Nephron (organoid): ENCODE data around the gene TFAM.

Experiments used
- H3K27ac Mint-ChIP-seq, 3 experiments: 2 replicates each; pipeline ENCODE4 v1.8.0; 2020; ENCODE audit warnings: mixed read lengths in 3 of 3, mild to moderate bottlenecking in 2 of 3, moderate library complexity in 1 of 3
- H3K27me3 Mint-ChIP-seq: 2 replicates; pipeline ENCODE4 v1.8.0; 2021; ENCODE audit warnings: low read depth, mild to moderate bottlenecking, moderate library complexity, mixed read lengths
- H3K36me3 Mint-ChIP-seq: 2 replicates; pipeline ENCODE4 v1.8.0; 2020; ENCODE audit warnings: low read depth, mixed read lengths
- H3K4me1 Mint-ChIP-seq: 2 replicates; pipeline ENCODE4 v1.8.0; 2020; ENCODE audit warnings: mixed read lengths
- H3K4me3 Mint-ChIP-seq, 3 experiments: 2 replicates each; pipeline ENCODE4 v1.8.0; 2020; ENCODE audit warnings: mild to moderate bottlenecking in 3 of 3, mixed read lengths in 3 of 3, moderate library complexity in 2 of 3
- H3K9me3 Mint-ChIP-seq: 2 replicates; pipeline ENCODE4 v1.8.0; 2020; ENCODE audit warnings: mixed read lengths
- CTCF ChIP-seq, 3 experiments: fragments of 200-600 bp; sonication (generic); IDR thresholded peaks; one replicate each; pipeline ENCODE4 v1.5.0; 2021; ENCODE audit warnings: antibody characterized with exemption in 3 of 3; ENCODE audit not compliant: unreplicated experiment in 3 of 3

TFAM gene

GRCh38 chr10:58384999-58385783, at the start of gene TFAM:
Gene TFAM (plus strand): TSS chr10:58385410. CDS start chr10:58385548, 138 bp downstream.
- TF ChIP-seq CTCF (IDR thresholded peaks at IDR 0.05; ENCODE audit: unreplicated experiment in 3 of 3), result peak; percentile 38 to 70 (median 42)
- Mint-ChIP-seq H3K27ac (peak within 1 kb of the TSS; percentile 94 to 97 (median 95)), H3K4me1 (peaks cover 15% of the 10 kb centered on the region), H3K9me3 (no peaks in the 10 kb centered on the region), H3K4me3 (peak within 1 kb of the TSS; percentile 90 to 99 (median 99)), H3K36me3 (peaks cover 22% of the 10 kb centered on the region), H3K27me3 (peaks cover 4% of the 10 kb centered on the region)

- Mint-ChIP-seq H3K9me3 (no peaks in the 10 kb centered on the region), H3K27ac (peak overlapping the region in 2 of 3 experiments; percentile 75 to 87), H3K27me3 (no peaks in the 10 kb centered on the region), H3K4me3 (peak overlapping the region; percentile 96 to 98 (median 97)), H3K36me3 (no peaks in the 10 kb centered on the region), H3K4me1 (peaks cover 16% of the 10 kb centered on the region)
- no peak for TF ChIP-seq CTCF (IDR thresholded peaks at IDR 0.05; ENCODE audit: unreplicated experiment in 3 of 3)
Measured at GRCh38 chr10:58336242-58336641, 49.0 kb upstream of the TFAM start.

GRCh38 chr10:58341422-58341821, 43.8 kb upstream of the TFAM start:
- no peak overlapping the region for H3K4me3 Mint-ChIP-seq

GRCh38 chr10:58341947-58342346, 43.3 kb upstream of the TFAM start:
- Mint-ChIP-seq H3K4me3 (no peak overlapping the region), H3K4me1 (no peaks in the 10 kb centered on the region), H3K27ac (no peak overlapping the region), H3K27me3 (no peaks in the 10 kb centered on the region), H3K9me3 (no peaks in the 10 kb centered on the region), H3K36me3 (peaks cover 14% of the 10 kb centered on the region)
- TF ChIP-seq CTCF (IDR thresholded peaks at IDR 0.05; ENCODE audit: unreplicated experiment in 3 of 3), result no peak

More at GRCh38 chr10:58341422-58341821, 43.8 kb upstream of the TFAM start:
- Mint-ChIP-seq H3K36me3 (peaks cover 8% of the 10 kb centered on the region), H3K27ac (no peak overlapping the region), H3K4me1 (peaks cover 3% of the 10 kb centered on the region), H3K9me3 (no peaks in the 10 kb centered on the region), H3K27me3 (no peaks in the 10 kb centered on the region)
- no peak for TF ChIP-seq CTCF (IDR thresholded peaks at IDR 0.05; ENCODE audit: unreplicated experiment in 3 of 3)

- Mint-ChIP-seq H3K4me3 (no peak overlapping the region), H3K36me3 (peaks cover 15% of the 10 kb centered on the region), H3K27me3 (no peaks in the 10 kb centered on the region), H3K9me3 (no peaks in the 10 kb centered on the region), H3K27ac (peak overlapping the region in 1 of 3 experiments; percentile 22), H3K4me1 (no peaks in the 10 kb centered on the region)
- no peak for TF ChIP-seq CTCF (IDR thresholded peaks at IDR 0.05; ENCODE audit: unreplicated experiment in 3 of 3)
Measured at GRCh38 chr10:58347967-58348366, 37.2 kb upstream of the TFAM start.
